NCI-H2227 treated with DMSO at 0.1 percent for 48 hours (cell line): Measurements from ENCODE around the gene CALN1.

Experiments used
- DNase-seq: peaks from one replicate; lab custom pipeline; 2025; lab: John Stamatoyannopoulos, UW

The CALN1 gene

DNA sequence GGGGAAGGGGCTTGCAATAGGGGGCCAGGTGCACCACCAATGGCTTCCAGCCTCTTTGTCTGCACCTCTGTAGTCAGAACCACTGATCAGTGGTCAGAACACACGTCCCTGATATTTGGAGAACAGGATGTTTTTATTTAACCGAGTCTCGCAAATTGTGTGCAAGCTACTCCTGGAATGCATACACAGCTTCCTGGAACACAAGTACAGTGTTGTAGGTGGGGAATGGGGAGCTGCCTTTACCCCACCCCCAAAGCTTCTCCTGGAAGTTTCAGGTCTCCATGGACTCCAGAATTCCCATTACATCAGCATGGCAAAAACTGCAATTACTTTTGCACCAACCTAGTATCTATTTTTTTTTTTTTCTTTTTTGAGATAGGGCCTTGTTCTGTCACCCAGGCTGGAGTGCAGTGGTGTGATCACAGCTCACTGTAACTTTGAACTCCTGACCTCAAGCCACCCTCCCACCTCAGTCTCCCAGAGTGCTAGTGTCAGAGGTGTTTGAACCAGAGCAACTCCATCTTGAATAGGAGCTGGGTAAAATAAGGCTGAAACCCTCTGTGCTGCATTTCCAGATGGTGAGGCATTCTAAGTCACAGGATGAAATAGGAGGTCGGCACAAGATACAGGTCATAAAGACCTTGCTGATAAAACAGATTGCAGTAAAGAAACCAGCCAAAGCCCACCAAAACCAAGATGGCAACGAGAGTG is 374.0 kb downstream of the CALN1 start:
- no peak for DNase-seq

DNA sequence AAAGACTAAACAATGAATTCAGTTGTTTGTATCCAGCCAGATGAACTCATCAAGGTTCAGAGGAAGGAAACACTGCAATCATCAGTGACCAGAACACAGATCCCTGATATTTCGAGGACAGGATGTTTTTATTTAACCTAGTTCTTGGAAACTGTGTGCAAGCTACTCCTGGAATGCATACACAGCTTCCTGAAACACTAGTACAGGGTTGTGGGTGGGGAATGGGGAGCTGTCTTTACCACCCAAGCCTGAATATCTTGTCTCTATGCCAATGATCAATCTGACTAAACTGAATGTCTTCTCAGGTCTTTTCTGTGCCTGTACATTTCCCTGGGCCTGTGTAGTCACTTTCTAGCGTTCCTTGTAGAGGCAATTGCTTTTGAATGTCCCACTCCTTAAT is 374.6 kb downstream of the CALN1 start:
- no peak for DNase-seq

DNA sequence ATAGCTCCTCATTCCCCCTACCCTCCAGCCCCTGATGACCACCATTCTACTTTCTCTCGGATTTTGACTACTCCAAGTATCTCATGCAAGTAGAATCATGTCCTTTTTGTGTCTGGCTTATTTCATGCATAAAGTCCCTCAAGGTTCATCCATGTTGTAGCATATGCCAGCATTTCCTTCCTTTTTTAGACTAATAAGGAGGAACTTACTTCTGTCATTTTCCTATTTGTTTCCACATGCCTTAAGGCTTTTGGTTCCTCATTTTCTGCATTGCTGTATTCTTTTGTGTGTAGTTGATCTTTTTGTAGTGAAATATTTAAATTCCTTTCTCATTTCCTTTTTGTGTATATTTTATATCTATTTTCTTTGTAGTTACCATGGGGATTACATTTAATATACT is 376.9 kb downstream of the CALN1 start:
- DNase-seq: no peak

DNA sequence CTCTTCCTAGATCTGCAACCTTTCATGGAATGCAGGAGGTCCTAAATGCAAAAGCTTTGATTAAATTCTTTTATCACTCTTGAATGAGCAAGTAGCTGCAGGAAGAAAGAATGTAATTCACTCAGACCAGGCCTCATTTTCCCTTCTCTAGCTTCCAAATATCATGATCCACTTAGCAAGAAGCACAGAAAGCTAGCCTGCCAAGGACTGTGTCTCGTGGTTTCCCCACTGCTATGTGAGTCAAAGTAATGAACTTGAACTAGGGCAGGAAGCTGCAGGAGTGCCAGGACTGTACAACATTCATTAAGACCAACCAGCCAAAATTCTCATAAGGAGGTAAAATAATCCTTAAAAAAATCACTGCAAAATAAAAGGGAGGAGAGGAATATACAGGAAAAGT is 379.2 kb downstream of the CALN1 start:
- no peak for DNase-seq

DNA sequence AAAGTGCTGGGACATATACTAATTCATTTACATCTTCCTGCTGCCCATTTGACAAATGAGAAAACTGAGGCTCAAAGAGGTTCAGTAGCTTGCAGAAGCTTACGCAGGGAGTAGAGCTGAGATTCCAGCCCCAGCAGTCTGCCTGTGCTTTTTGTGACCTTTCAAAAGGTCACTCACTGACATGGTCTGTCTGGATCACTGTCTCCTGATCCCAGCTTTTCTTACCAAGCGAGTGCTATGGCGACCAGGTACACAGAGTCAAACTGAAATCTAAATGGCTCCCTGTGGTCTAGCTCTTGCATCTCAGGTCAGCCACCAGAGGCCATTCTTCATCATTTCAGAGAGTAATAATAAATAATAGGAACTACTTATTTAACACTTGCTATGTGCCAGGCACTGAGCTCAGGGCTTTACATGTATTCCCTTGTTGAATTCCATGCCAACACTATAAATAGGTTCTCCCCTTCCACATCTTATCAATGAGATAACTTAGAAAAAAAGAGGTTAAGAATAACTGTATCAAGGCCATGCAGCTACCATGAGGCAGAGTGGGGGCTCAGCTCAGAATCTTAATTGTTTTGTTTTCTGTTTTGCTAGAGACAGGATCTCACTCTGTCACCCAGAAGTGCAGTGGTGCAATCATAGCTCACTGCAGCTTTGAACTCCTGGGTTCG is 381.0 kb downstream of the CALN1 start:
- DNase-seq: no peak

DNA sequence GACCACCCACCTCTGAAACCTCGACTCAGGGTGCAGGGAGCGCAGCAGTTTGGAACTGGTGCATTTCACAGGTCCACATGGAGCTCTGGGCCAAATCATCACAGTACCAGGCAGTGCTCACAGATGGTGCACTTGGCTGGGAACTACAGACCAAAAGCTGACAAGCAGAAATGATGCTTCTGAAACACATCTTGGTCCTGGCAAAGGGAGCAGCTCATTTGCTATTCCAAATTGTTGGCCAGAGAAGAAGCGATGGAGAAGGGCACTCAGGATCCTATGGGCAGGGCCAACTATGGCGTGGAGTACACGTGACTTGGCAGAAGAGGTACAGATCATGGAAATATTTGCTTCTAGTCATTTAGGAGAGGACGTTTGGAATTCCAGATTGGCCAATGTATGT is 383.9 kb downstream of the CALN1 start:
- DNase-seq: no peak

DNA sequence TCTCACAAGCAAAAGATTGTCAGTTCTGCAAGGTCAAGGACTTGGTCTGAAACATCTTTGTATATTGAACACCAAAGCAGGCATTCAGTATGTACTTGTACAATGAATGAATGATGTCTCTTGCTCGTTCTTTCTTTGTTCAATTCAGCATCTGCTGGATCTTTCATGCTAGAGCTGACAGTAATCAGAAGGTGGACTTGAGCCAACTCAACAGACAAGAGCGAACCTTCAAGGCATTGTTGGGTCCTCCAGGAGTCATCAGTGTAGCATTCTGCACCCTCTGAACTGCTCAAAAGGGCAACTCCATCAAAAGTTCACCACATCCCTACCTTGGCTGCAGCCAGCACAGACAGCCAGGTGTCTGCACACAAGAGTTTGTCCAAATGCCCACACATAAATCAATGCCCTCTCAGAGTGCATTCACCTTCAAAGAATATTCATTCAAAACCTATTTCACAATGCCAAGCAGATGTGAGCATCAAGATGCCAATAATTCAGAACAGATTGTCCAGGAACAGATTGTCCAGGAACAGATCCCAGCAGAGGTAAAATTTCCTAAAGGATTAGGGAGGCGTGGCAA is 386.7 kb downstream of the CALN1 start:
- no peak for DNase-seq

DNA sequence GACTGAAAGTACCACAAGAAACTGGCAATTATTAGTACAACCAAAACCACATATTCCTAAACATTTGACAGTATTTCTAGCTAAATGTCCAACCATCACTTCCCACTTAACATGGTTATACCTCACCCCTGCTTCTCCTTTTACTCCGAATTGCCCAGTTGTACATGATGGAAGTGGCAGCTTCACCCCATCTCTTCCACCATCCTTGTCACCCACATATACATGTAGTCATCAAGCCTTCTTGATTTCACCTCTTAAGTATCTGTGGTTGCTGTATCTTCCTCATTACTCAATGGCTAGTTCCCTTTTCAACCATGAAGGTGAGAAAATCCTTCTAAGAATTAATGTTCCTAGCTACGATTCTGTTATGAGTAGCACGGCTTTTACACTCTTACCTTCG is 388.2 kb downstream of the CALN1 start:
- no peak for DNase-seq

DNA sequence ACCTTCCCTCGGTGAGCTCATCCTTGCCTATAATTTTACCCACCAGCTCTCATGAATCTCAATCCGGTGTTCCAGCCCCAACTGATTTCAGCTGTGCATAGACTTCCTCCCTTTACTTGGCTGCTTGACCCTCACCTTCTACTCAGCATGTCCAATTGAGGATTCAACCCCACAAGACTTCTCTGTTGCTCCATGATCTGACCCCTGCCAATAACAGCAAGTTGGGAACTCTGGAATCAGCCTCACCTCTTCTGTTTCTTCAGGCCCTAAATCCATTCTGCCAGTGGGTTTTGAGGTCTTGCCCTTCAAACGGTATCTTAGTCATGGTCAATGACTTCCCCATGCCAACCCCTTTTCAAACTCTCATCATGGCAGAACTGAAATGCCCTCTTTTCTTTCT is 390.4 kb downstream of the CALN1 start:
- DNase-seq: no peak

DNA sequence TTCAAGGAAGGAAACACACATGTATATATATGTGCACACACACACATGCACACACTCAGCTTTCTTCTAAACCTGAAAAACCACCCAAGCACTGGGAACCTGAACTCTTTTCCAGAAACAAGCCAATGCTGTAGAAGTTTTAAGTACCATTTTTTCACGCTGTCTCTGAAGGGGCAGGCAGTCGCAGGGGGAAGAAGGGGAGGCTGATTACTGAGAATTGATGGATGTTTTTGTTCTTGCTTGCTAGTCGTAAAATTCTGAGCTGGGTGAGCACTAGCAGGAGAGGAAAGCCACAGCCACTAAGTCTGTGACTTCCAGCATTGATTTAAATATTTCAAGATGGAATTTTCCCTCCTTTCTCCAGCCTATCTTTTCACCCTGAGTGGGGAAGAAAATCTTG is 391.8 kb downstream of the CALN1 start:
- no peak for DNase-seq

DNA sequence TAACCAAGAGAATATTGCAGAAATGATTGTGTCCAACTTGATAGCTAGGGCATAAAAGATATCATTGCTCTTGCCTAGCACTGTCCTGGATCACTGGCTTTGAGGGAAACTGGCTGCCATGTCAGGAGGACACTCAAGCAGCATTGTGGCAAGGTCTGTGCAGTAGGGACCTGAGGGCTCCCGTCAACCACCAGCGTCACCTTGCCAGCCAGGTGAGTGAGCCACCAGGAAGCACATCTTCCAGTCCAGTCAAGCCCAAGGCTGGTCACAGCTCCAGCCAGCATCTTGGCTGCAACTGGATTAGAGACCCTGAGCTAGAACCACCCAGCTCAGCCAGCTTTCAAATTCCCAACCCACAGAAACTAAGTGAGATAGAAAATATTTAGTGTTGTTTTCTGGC is 392.7 kb downstream of the CALN1 start:
- no peak for DNase-seq

DNA sequence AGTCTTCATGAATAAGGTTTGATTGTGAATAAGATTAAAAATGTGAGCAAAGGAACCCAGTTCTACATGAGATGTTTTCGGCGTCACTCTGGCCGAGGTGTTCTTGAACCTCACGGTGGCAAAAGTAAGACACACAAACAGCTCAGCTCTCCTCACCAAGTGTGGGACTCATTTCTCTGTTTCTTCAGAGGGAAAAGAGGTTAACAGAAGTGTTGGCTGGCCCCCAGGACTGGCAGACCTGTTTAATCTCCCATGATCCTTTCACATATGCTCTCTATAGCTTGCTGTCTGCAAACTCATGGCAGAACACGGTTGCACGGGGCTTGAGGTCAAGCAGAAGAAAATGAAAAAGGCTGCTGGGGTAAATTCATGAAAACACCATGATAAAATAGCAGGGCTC is 394.4 kb downstream of the CALN1 start:
- DNase-seq: no peak

DNA sequence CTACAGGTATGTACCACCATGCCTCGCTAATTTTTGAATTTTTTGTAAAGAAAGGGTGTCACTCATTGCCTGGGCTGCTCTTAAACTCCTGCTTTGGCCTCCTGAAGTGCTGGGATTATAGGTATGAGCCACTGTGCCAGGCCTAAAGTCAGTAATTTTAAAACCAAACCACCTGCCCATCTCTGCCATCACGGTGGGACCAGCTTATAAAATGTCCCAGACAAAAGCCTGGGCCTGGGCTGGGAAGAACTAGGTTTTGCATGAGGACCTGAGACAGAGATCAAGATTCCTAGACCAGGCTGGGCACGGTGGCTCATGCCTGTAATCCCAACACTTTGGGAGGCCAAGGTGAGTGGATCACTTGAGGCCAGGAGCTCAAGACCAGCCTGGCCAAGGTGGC is 395.6 kb downstream of the CALN1 start:
- DNase-seq: no peak

DNA sequence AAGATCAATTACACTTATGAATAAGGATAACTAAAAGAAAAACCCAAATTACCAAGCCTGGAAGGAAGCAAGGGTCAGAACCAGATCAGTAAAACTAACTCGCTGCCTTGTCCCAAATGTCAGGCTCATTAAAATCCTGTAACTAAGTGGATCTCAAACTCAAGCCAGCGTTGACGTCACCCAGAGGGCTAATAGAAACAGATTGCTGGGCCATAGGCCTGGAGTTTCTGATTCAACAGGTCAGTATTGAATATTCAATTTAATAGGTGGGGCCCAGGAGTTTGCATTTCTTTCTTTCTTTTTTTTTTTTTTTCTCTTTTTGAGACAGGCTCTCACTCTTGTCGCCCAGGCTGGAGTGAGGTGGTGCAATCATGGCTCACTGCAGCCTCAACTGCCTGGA is 397.0 kb downstream of the CALN1 start:
- no peak for DNase-seq

DNA sequence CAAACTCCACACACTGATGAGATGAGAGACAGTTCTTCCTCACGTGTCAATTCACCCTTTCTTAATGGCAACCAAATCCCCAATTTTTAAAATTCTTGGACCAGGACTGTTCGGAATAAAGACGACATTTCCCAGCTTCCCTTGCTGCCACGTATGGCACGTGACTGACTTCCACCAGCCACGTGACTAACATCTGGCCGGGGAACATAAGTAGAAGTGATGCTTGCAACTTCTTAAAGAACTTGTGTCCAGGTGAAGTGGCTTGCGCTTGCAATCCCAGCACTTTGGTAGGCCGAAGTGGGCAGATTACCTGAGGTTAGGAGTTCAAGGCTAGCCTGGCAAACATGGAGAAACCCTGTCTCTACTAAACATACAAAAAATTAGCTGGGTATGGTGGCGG is 405.1 kb downstream of the CALN1 start:
- DNase-seq: no peak

DNA sequence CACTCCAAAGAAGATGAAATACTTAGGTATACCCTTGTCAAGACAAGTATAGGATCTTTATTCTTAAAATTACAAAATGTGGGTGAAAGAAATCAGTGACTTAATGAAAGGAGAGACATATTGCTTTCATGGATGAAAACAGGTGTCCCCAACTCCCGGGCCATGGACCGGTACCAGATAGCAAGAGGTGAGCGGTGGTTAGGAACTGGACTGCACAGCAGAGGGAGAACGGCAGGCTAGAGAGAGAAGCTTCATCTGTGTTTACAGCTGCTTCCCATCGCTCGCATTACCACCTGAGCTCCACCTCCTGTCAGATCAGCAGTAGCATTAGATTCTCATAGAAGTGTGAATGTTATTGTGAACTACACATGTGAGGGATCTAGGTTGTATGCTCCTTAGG is 408.9 kb downstream of the CALN1 start:
- no peak for DNase-seq

DNA sequence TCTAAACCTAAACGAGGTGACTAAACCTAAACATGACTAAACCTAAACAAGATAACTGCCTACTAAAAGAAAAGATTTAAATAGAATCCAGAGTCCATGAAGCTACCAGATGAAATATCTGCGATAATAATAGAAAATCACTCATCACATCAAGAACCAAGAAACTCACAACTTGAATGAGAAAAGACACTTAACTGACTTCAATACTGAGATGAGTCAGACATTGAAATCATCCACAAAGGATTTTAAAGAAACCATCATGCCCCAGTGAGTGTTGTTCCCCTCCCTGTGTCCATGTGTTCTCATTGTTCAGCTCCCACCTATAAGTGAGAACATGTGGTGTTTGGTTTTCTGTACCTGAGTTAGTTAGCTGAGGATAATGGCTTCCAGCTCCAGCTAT is 416.0 kb downstream of the CALN1 start:
- DNase-seq: no peak

DNA sequence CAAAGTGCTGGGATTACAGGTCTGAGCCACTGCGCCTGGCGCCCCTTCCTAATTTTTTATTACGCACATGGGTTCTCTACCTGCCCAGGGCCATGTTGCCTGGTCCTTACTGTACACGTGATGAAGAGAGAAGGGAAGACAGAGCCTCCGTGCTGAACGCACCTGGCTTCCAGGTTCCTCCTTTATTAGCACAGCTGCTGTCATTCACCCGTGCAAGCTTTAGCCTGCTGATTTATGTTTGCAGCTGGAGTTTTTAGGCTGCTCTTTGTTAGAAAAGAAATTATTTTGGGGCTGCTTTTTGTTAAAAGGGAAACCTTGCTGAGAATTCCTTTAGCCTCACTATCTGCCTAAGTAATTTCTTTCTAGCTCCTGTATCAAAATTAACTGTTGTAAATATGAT is 417.0 kb downstream of the CALN1 start:
- no peak for DNase-seq

DNA sequence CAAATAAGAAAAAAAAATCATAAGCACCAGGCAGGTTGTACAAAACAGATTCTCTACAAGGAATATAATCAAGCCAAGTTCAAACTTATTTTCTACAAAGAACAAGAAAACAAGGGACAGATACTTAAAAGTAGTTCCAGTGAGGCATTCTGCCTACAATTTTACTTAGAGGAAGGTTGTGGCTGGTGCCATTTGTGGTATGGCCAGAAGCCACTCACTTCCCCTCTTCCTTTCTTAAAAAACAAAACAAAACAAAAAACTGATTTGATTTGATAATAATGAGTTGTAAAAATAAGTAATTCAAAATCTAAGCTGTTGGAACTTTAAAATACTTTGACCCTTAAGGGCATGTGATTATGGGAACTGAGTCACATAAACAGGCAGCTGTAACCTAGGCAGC is 420.6 kb downstream of the CALN1 start:
- DNase-seq: no peak

DNA sequence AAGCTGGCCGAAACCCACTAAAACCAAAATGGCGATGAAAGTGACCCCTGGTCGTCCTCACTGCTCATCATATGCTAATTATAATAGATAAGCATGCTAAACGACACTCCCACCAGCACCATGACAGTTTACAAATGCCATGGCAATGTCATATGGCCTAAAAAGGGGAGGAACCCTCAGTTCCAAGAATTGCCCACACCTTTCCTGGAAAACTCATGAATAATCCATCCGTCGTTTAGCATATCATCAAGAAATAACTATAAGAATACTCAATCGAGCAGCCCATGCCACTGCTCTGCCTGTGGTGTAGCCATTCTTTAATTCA is 422.0 kb downstream of the CALN1 start:
- no peak for DNase-seq

DNA sequence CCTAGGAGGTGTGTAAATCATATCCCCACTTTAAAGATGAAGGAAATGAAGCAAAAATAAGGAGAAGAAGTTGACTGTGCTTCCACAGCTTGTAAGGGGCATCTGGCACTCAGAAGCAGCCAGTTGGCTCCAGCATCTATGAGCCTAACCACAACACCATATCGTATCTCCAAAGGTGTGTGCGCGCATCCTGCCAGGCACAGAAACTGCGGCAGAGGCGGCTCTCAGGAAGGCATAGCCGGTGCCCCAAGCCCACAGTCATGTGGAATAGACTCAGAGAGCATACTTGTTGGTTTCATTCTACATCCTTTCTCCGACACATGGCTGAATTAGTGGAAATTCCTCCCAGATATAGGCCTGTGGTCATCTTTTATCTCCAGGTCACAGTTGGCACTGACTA is 423.9 kb downstream of the CALN1 start:
- DNase-seq: no peak

DNA sequence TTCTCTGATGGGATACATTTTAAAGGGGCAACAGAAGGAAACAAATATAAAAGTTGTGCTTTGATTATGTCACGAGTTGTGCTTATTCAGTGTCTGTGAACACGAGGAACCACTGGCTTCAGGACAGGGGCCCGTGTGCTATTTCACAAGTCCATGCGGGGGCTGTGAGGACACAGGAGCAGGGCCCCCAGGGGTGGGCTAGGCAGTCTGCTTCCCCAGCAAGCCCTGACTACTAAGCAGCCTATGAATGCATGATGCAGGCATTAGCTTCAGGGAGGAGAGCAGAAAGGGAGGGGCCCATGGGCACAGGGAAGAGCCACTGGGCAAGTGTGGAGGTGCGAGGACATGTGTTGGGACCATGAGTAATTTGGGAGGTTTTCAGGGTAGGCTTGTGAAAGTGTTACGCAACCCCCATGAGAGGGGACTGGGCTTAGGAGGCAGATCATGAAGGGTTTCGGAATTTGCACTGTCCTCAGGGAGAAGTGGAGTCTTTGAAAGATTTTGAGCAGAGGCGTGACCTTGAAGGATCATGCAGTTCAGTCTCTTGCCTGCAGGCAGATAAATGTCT is 424.9 kb downstream of the CALN1 start:
- DNase-seq: no peak

DNA sequence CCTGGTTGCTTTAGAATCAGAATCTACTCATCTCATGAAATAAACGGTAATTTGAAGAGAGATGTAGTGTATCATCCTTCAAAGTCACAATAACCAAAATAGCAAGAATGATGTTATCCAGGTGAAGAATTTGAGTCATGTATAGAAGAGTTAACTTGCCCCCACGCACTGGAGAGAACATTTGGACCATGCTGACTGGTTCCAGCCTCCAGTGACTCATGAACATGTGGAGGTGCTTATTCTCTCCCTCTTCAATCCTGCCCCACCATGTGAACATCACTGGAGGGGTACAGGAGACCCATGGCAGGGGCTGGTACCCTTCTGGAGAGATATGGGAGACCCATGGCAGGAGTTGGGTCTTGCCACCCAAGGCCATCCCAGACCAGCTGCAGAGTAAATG is 427.8 kb downstream of the CALN1 start:
- no peak for DNase-seq

DNA sequence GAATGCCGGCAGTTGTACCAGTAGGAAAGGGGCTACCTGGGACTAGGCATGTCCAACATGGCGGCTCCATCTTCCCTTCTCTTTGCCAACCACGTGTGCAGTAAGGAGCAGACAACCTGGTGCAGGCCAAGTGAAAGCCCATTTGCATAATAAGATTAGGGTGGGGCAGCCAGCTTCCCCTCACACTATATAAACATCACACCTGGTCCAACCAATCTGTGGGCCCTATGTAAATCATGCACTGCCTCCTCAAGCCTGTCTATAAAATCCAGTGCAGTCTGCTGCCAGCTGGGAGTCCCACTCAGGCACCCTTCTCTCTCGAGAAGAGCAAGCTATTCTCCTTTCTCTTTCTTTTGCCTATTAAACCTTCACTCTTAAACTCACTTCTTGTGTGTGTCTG is 429.3 kb downstream of the CALN1 start:
- DNase-seq: no peak
